BE2C (cell line): Measurements from ENCODE around the gene AP2A1.

Source experiments
- DNase-seq: peaks from one replicate; pipeline ENCODE4 v3.0.0-alpha.2; 2020
- H3K27me3 ChIP-seq: fragments of 250-450 bp; sonication (Bioruptor Pico); 2 replicates; pipeline ENCODE4 v1.5.1; 2020; ENCODE audit warnings: mild to moderate bottlenecking
- H3K36me3 ChIP-seq: fragments of 250-450 bp; sonication (Bioruptor Pico); 2 replicates; pipeline ENCODE4 v1.5.1; 2020; ENCODE audit warnings: mild to moderate bottlenecking
- H3K4me1 ChIP-seq: fragments of 250-450 bp; sonication (Bioruptor Pico); 2 replicates; pipeline ENCODE4 v1.5.1; 2020
- H3K4me3 ChIP-seq: 2 replicates; pipeline ENCODE4 v1.5.1; 2011; ENCODE audit warnings: low read depth, low read length
- H3K9me3 ChIP-seq: fragments of 250-450 bp; sonication (Bioruptor Pico); 2 replicates; pipeline ENCODE4 v1.5.1; 2020
- TF ChIP-seq, protein P1 (sequence below): IDR thresholded peaks from 2 replicates; pipeline ENCODE4 v1.5.1; 2012; ENCODE audit warnings: mild to moderate bottlenecking, low read depth, low read length

The AP2A1 gene

DNA sequence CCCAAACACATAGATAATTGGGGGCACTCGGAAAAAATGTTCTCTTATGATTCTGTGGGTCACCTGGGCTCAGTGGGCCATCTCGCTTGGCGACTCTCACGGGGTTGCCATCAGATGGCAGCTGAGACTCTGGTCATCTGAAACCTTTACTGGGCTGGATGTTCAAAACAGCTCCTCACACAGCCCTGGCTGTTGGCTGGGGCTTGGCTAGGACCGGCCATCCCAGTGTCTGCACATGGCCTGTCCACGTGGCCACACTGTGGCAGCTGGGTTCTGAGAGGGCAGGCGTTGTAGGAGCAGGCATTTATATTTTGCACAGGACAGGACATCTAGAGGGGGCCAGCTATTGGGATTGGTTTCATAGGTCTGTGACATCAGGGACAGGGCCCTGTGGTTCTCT, 66.8 kb downstream of the AP2A1 start:
- Histone ChIP-seq H3K9me3 (no peaks in the 10 kb centered on the region; the same call in 1 of the 2 replicates), H3K4me1 (no peaks in the 10 kb centered on the region), H3K27me3 (no peaks in the 10 kb centered on the region), H3K4me3 (no peak overlapping the region), H3K36me3 (peaks cover 55% of the 10 kb centered on the region)
- TF ChIP-seq, protein P1, sequence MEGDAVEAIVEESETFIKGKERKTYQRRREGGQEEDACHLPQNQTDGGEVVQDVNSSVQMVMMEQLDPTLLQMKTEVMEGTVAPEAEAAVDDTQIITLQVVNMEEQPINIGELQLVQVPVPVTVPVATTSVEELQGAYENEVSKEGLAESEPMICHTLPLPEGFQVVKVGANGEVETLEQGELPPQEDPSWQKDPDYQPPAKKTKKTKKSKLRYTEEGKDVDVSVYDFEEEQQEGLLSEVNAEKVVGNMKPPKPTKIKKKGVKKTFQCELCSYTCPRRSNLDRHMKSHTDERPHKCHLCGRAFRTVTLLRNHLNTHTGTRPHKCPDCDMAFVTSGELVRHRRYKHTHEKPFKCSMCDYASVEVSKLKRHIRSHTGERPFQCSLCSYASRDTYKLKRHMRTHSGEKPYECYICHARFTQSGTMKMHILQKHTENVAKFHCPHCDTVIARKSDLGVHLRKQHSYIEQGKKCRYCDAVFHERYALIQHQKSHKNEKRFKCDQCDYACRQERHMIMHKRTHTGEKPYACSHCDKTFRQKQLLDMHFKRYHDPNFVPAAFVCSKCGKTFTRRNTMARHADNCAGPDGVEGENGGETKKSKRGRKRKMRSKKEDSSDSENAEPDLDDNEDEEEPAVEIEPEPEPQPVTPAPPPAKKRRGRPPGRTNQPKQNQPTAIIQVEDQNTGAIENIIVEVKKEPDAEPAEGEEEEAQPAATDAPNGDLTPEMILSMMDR = no peak
- DNase-seq = no peak

DNA sequence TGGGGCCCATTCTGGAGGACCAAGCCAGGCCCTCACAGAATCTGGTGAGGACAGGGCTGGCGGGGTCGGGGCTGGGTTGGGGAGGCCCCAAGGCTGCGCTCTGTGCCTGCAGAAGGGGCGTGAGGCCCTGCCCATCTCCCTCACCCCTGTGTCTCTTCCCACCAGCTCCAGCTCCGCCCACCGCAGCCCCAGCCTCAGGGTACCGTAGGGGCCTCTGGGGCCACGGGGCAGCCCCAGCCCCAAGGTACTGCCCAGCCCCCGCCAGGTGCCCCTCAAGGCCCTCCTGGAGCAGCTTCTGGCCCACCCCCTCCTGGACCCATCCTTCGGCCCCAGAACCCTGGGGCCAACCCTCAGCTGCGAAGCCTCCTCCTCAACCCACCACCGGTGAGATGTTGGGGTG, 68.8 kb downstream of the AP2A1 start:
- H3K36me3 ChIP-seq = peaks cover 60% of the 10 kb centered on the region
- DNase-seq = no peak

DNA sequence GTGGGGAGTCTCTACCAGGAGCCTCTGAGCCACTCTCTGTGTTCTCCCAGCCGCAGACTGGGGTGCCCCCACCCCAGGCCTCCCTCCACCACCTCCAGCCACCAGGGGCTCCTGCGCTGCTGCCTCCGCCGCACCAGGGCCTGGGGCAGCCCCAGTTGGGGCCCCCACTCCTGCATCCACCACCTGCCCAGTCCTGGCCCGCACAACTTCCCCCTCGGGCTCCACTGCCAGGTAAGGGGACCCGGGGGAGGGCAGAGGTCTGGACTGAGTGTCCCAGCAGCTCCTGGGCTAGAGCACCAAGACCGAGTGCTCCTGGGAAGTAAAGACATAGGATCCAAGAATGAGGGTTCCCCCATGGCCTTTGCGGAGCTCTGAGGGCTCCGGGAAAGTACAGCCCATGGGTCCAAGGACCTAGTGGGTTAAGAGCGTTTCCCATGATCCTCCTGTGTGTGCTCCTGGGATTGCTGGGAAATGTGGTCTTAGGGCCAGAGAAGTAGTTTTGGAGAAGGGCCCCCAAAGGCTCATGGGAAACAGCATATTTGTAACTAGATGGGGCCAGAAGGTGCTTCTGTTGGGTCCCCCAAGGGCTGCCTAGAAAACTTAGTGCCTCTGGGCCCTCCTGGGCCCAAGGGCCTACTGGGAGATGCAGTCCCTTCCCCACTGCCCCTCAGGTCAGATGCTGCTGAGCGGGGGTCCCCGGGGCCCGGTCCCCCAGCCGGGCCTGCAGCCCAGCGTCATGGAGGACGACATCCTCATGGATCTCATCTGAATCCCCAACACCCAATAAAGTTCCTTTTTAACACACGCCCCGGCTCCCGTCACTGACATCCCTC, 69.6 kb downstream of the AP2A1 start:
- TF ChIP-seq, protein P1 = no peak
- H3K4me1 ChIP-seq = no peaks in the 10 kb centered on the region
- H3K4me3 ChIP-seq = no peak overlapping the region
- DNase-seq = no peak
- no peaks in the 10 kb centered on the region for H3K27me3 ChIP-seq
- H3K36me3 ChIP-seq = peaks cover 52% of the 10 kb centered on the region
- no peaks in the 10 kb centered on the region for H3K9me3 ChIP-seq

More for the DNA sequence above, 68.8 kb downstream of the AP2A1 start:
- H3K4me1 ChIP-seq = no peaks in the 10 kb centered on the region
- no peaks in the 10 kb centered on the region for H3K27me3 ChIP-seq
- H3K4me3 ChIP-seq = no peak overlapping the region
- TF ChIP-seq, protein P1 = no peak
- H3K9me3 ChIP-seq = no peaks in the 10 kb centered on the region

DNA sequence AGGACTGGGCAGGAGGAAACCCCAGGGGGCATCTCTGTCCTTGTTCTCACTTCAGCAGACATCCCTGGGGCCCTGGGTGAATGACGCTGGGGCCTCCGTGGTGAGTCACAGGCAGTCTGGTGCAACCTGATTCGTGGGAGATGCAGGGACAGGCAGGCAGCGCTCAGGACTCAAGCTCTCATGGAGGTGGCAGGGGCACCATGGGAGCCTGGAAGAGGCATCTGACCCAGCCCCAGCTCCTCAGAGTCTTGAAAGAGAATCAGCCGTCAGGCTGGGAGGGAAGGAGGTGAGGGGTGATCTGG, 70.2 kb downstream of the AP2A1 start:
- no peaks in the 10 kb centered on the region for H3K27me3 ChIP-seq
- H3K9me3 ChIP-seq = no peaks in the 10 kb centered on the region
- no peaks in the 10 kb centered on the region for H3K4me1 ChIP-seq
- H3K4me3 ChIP-seq = no peak overlapping the region
- no peak for DNase-seq
- peaks cover 46% of the 10 kb centered on the region for H3K36me3 ChIP-seq
- TF ChIP-seq, protein P1 = no peak

DNA sequence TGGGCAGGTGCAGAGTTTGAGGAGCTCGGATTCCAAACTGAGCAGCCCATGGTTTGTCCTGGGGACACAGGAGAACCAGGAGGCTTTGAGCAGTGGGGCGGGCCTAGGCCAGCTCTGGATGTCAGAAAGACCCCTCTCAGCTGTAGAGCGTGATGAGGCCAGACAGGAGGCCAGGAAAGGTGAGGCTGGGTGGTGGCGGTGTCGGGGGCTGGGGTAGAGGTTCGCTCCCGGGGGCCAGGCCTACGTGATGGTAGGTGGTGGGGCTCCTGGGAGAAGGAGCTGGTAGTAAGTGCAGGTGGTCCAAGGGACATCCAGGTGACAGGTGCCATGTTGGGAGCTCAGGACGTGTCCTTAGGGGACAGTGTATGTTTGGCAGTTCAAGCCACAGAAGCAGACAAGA, 70.6 kb downstream of the AP2A1 start:
- no peaks in the 10 kb centered on the region for H3K4me1 ChIP-seq
- H3K9me3 ChIP-seq = no peaks in the 10 kb centered on the region
- H3K27me3 ChIP-seq = no peaks in the 10 kb centered on the region
- H3K4me3 ChIP-seq = no peak overlapping the region
- H3K36me3 ChIP-seq = peaks cover 42% of the 10 kb centered on the region
- DNase-seq = no peak
- TF ChIP-seq, protein P1 = no peak

DNA sequence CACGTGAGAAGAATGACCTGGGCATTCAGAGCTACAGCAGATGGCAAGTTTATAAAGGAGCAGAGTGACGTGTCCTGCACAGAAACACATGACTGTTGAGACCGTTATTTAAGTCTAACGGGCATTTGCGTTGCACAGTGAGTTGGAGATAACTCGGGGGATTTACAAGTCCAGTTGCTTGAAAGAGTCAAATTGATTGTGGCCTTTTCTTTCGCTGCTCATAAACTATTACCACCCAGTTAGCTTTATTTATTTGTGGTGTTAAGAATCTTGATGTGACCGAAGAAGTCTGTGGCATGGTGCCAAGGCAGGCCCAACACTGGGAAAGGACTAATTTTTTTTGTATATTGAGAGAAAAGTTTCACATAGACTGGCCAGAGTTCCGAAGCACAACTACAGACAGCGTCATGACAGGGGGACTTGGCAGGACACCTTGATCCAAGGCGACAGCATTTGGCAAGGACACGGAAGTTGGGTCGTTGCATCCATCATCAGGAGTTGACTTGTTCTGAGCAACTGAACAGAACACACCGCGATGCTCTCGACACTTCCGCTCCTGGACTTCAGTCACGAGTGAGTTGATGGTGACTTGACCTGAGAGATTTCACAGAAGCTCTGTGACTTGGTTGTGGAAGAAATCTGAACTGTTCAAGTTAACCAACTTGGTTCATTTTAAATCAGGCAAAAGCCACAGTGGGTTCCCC, 72.2 kb downstream of the AP2A1 start:
- no peak for DNase-seq
- H3K4me1 ChIP-seq = no peaks in the 10 kb centered on the region
- no peak overlapping the region for H3K4me3 ChIP-seq
- TF ChIP-seq, protein P1 = no peak
- H3K9me3 ChIP-seq = no peaks in the 10 kb centered on the region
- H3K36me3 ChIP-seq = peaks cover 30% of the 10 kb centered on the region
- no peaks in the 10 kb centered on the region for H3K27me3 ChIP-seq
